WTC11 (cell line): ENCODE measurements around the gene BMP7.

Source experiments
- ATF3 ChIP-seq: sonication (generic); formaldehyde crosslinking; conservative IDR thresholded peaks from 2 replicates; pipeline ENCODE4 v1.8.1; 2022; ENCODE audit warnings: mild to moderate bottlenecking, missing genetic modification reagents
- CTCF ChIP-seq: fragments of 200-600 bp; IDR thresholded peaks from 2 replicates; pipeline ENCODE4 v1.8.0; 2022; ENCODE audit warnings: antibody characterized with exemption
- ESRRA ChIP-seq: sonication (generic); formaldehyde crosslinking; IDR thresholded peaks from 2 replicates; pipeline ENCODE4 v1.8.1; 2022; ENCODE audit warnings: mild to moderate bottlenecking, missing genetic modification reagents, borderline replicate concordance
- FOXJ3 ChIP-seq: sonication (generic); formaldehyde crosslinking; IDR thresholded peaks from 2 replicates; pipeline ENCODE4 v1.9.0; 2021; ENCODE audit warnings: missing genetic modification reagents, mild to moderate bottlenecking, borderline replicate concordance
- HMGXB4 ChIP-seq: sonication (generic); formaldehyde crosslinking; IDR thresholded peaks from 2 replicates; pipeline ENCODE4 v1.8.1; 2023; ENCODE audit warnings: mild to moderate bottlenecking, moderate library complexity, missing genetic modification reagents
- JUN ChIP-seq: sonication (generic); formaldehyde crosslinking; IDR thresholded peaks from 2 replicates; pipeline ENCODE4 v1.8.0; 2023; ENCODE audit warnings: mild to moderate bottlenecking, missing genetic modification reagents
- MXD4 ChIP-seq: fragments of 250-450 bp; sonication (Bioruptor Pico); IDR thresholded peaks from 2 replicates; pipeline ENCODE4 v1.8.0; 2021; ENCODE audit warnings: mild to moderate bottlenecking, moderate library complexity, borderline replicate concordance
- NFYB ChIP-seq: sonication (generic); formaldehyde crosslinking; conservative IDR thresholded peaks from 2 replicates; pipeline ENCODE4 v1.8.0; 2022; ENCODE audit warnings: low read depth, missing genetic modification reagents
- SMAD3 ChIP-seq: sonication (generic); formaldehyde crosslinking; IDR thresholded peaks from 2 replicates; pipeline ENCODE4 v1.8.0; 2022; ENCODE audit warnings: missing genetic modification reagents, mild to moderate bottlenecking, borderline replicate concordance

GRCh38 chr20:57292611-57293010, 26.2 kb upstream of the BMP7 start:
- TF ChIP-seq CTCF (no peak), SMAD3 (CRISPR knock-in tag) (no peak), HMGXB4 (no peak), JUN (CRISPR knock-in tag) (no peak), ATF3 (CRISPR knock-in tag) (no peak), FOXJ3 (CRISPR knock-in tag) (no peak), NFYB (no peak), MXD4 (no peak), ESRRA (CRISPR knock-in tag) (no peak)
